HepG2 (cell line): ENCODE measurements around the gene FAAP20. TPM values are rescaled to one million over a fixed set of nuclear protein-coding genes. Genes with fewer than 3 reads are reported as not detected.
A peak's percentile ranks its signal among the peaks of the same experiment; 100 is the strongest.

Experiments
- BCL3 ChIP-seq: sonication (generic); formaldehyde crosslinking; IDR thresholded peaks from 2 replicates; pipeline ENCODE4 v1.5.1; 2020; ENCODE audit warnings: mild to moderate bottlenecking, missing genetic modification reagents, moderate library complexity
- GFI1 ChIP-seq: sonication (generic); formaldehyde crosslinking; IDR thresholded peaks from 2 replicates; pipeline ENCODE4 v1.5.0; 2020; ENCODE audit warnings: missing genetic modification reagents, mild to moderate bottlenecking, borderline replicate concordance
- GTF2F1 ChIP-seq: fragments of 150-350 bp; IDR thresholded peaks from 2 replicates; pipeline ENCODE4 v1.6.1; 2014; ENCODE audit warnings: low read length
- HOXA3 ChIP-seq: sonication (generic); formaldehyde crosslinking; IDR thresholded peaks from 2 replicates; pipeline ENCODE4 v1.5.0; 2020; ENCODE audit warnings: missing genetic modification reagents
- MTF2 ChIP-seq: sonication (generic); formaldehyde crosslinking; IDR thresholded peaks from 2 replicates; pipeline ENCODE4 v1.5.0; 2020; ENCODE audit warnings: missing genetic modification reagents, borderline replicate concordance
- PHF20 ChIP-seq: sonication (generic); formaldehyde crosslinking; IDR thresholded peaks from 2 replicates; pipeline ENCODE4 v1.5.0; 2020; ENCODE audit warnings: mild to moderate bottlenecking, missing genetic modification reagents
- SIN3B ChIP-seq: fragments of 150-350 bp; IDR thresholded peaks from 2 replicates; pipeline ENCODE4 v1.6.1; 2014; ENCODE audit warnings: low read length
- SPEN ChIP-seq: sonication (generic); formaldehyde crosslinking; IDR thresholded peaks from 2 replicates; pipeline ENCODE4 v1.5.1; 2020; ENCODE audit warnings: low read depth, mild to moderate bottlenecking, missing genetic modification reagents
- SRSF1 ChIP-seq: fragments of 200-400 bp; formaldehyde crosslinking; optimal IDR thresholded peaks from 2 replicates; pipeline ENCODE3; 2017; ENCODE audit warnings: mild to moderate bottlenecking, low read depth, low read length, moderate library complexity
- TBL1XR1 ChIP-seq: fragments of 150-350 bp; IDR thresholded peaks from 2 replicates; pipeline ENCODE4 v1.6.1; 2014; ENCODE audit warnings: borderline replicate concordance, low read length; ENCODE audit not compliant: partially characterized antibody
- XBP1 ChIP-seq: sonication (generic); formaldehyde crosslinking; IDR thresholded peaks from 2 replicates; pipeline ENCODE4 v1.5.0; 2020; ENCODE audit warnings: missing genetic modification reagents
- ZBTB4 ChIP-seq: sonication (generic); formaldehyde crosslinking; IDR thresholded peaks from 2 replicates; pipeline ENCODE4 v1.4.0; 2020; ENCODE audit warnings: missing genetic modification reagents, mild to moderate bottlenecking, borderline replicate concordance
- ZMAT3 ChIP-seq: sonication (generic); formaldehyde crosslinking; conservative IDR thresholded peaks from 2 replicates; pipeline ENCODE4 v1.7.0; 2021; ENCODE audit warnings: missing genetic modification reagents
- ZNF550 ChIP-seq: sonication (generic); formaldehyde crosslinking; IDR thresholded peaks from 2 replicates; pipeline ENCODE4 v1.4.0; 2020; ENCODE audit warnings: mild to moderate bottlenecking, missing genetic modification reagents, borderline replicate concordance
- ZNF556 ChIP-seq: sonication (generic); formaldehyde crosslinking; IDR thresholded peaks from 2 replicates; pipeline ENCODE4 v1.4.0; 2020; ENCODE audit warnings: mild to moderate bottlenecking, missing genetic modification reagents, borderline replicate concordance
- ZNF563 ChIP-seq: sonication (generic); formaldehyde crosslinking; IDR thresholded peaks from 2 replicates; pipeline ENCODE4 v1.8.0; 2022; ENCODE audit warnings: mild to moderate bottlenecking, moderate library complexity, missing genetic modification reagents
- ZNF7 ChIP-seq: IDR thresholded peaks from 2 replicates; pipeline ENCODE4 v1.6.1; 2016; ENCODE audit warnings: missing biosample characterization, missing genetic modification reagents
- ZSCAN21 ChIP-seq: sonication (generic); formaldehyde crosslinking; IDR thresholded peaks from 2 replicates; pipeline ENCODE4 v1.8.0; 2022; ENCODE audit warnings: mild to moderate bottlenecking, missing genetic modification reagents, moderate library complexity, borderline replicate concordance
- polyA plus RNA-seq, 8 experiments: library from polyadenylated mRNA; depleted of rRNA in 3 of 8; stranded (reverse) in 7 of 8; unstranded in 1 of 8; fragments of >200 nt; fragmentation: Illumina TruSeq in 4 of 8; extraction: Trizol in 4 of 8; gene quantifications; 2 replicates each; pipeline versions ENCODE4 v1.2.1 to v1.2.3, GENCODE V29; 2011 to 2016; ENCODE audit warnings: low read depth in 4 of 8, missing spikeins in 1 of 8, mixed read lengths in 1 of 8; ENCODE audit not compliant: insufficient read depth in 1 of 8
- total RNA-seq, 5 experiments: library from RNA; depleted of rRNA; stranded (reverse); fragments of >200 nt; fragmentation: Illumina TruSeq; extraction: Trizol; gene quantifications; 2 replicates each; pipeline ENCODE4 v1.2.3, GENCODE V29; 2016; ENCODE audit warnings: low read depth in 1 of 5

FAAP20 gene
- total and polyA plus RNA-seq, 2 of the 13 experiments (the other 11 are each of a cell fraction or from before 2014, with no cell fraction given): 9.6 to 10.8 TPM

- TF ChIP-seq BCL3 (CRISPR knock-in tag) (no peak), GTF2F1 (no peak), ZNF550 (CRISPR knock-in tag) (no peak), PHF20 (CRISPR knock-in tag) (peak; percentile 55), TBL1XR1 (peak; percentile 39), ZSCAN21 (CRISPR knock-in tag) (0 out of 2 replicates have a peak, but pooled peaks have one; percentile 61), HOXA3 (CRISPR knock-in tag) (peak; percentile 46; the same call in 1 of the 2 replicates), XBP1 (no peak), MTF2 (CRISPR knock-in tag) (no peak; the same call in 1 of the 2 replicates), ZBTB4 (CRISPR knock-in tag) (no peak; the same call in 1 of the 2 replicates), ZMAT3 (CRISPR knock-in tag) (peak; percentile 65; the same call in 1 of the 2 replicates), ZNF556 (CRISPR knock-in tag) (peak; percentile 31; the same call in 1 of the 2 replicates), ZNF7 (CRISPR knock-in tag) (no peak), GFI1 (CRISPR knock-in tag) (peak; percentile 39; the same call in 1 of the 2 replicates), SRSF1 (peak; percentile 79), SPEN (CRISPR knock-in tag) (peak; percentile 57), SIN3B (peak; percentile 74), ZNF563 (CRISPR knock-in tag) (peak; percentile 34; the same call in 1 of the 2 replicates)
Observed at GRCh38 chr1:2194898-2195673, 514 bp upstream of the FAAP20 start (continued).
